MV-4-11 (cell line): ENCODE measurements around the gene CHD3.
"Not testable (repeated sequence)": the region's sequence is repeated elsewhere in the genome, so short reads cannot be mapped to it uniquely, and the experiment has no call there.

Experiments
- DNase-seq: peaks from one replicate; lab custom pipeline; 2025; lab: John Stamatoyannopoulos, UW

CHD3 gene

DNA sequence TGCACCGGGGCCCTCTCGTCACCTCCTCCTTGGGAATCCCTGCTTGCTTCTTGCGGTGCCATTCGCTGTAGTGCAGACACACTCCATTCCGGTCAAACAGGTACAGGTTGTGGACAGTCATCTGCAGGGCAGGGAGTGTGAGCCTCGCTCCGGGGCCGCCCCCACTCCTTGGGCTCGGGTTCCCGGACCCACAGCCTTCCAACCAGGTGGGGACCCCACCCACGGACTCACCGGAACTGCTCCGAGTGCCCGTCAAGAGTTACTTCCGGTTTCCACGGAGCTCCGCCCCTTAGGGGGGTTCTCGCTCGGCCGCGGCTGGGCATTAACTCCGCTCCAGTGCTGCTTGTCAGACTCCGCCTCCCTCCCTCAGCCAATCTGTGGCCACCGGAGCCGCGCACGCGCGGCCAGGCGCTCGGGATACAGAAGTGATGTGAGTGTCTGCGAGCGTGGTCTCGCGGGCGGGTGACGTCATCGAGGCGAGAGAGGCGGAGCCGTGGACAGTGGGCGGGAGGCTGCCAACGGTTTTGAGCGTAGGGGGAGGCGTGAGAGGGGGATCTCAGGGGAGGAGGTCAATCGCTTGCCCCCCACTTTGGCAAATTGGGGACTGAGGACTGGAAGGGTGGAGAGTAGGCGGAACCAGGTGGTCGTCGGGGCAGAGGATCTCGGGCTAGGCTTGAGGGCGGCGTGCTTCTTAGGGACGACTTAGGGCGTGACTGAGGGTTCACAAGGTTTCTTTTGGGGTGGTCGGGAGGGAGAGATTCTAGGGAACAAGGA is 43.3 kb downstream of the CHD3 start, which contains the start of the genes CNTROB and TRAPPC1:
Gene CNTROB, plus strand, starts transcription at position 498 of the 774 bp plus-strand sequence. CDS start 874 bp downstream, outside the sequence.
Gene TRAPPC1, minus strand, starts transcription at position 238 of the 774 bp plus-strand sequence. Its CDS starts 117 bp downstream, at position 121.
- peak; percentile 99 for DNase-seq

DNA sequence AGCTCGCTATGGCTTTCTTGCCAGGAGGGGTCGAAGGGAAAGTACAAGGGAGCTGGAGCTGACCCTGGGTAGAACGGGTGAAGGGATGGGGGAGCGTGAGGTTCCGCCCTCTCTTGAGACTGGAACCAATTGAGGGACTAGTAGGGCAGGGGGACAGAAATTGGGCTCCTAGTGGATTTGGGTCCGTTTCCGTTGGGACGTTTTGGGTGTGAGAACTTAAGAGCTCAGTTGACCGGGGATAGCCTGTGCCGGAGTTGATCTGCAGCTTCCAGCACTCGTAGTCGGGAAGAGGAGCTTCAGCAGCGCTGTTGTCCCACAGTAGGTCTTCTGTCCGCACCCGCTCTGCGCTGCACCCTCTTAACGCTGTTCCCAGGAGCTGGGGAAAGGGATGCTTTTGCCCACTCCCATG is 43.9 kb downstream of the CHD3 start:
- DNase-seq: peak; percentile 36

DNA sequence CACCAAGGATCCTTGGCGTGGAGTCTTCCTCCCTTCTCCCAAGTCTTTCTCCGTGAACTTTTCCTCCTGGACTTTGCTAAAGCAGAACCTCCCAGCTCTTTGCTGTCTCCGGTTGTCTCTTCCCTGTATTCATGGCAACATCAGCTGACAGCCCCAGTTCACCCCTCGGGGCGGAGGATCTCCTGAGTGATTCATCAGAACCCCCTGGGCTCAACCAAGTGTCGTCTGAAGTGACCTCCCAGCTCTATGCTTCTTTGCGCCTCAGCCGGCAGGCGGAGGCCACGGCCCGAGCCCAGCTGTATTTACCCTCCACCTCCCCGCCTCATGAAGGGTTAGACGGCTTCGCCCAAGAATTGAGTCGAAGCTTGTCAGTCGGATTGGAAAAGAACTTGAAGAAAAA is 44.4 kb downstream of the CHD3 start:
- DNase-seq: peak; percentile 76

DNA sequence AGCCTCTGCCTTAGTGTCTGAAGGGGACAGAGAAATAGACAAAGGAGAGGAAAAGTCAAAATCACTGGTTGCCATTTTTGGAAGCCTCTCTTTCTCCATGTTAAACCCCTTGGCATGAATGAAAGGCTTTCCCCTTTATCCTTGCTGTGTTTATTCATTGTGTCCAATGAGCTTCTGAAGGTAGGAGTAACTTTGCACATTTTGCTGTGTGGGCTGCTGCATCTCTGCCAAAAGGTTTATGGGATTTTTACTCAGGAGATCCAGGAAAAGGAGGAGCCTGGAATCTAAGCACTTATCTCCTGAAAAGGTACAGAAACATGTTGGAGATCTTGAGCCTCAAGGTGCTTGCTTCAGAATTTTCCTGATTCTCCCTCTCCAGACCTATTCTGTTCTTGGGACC is 47.3 kb downstream of the CHD3 start:
- DNase-seq: no peak

DNA sequence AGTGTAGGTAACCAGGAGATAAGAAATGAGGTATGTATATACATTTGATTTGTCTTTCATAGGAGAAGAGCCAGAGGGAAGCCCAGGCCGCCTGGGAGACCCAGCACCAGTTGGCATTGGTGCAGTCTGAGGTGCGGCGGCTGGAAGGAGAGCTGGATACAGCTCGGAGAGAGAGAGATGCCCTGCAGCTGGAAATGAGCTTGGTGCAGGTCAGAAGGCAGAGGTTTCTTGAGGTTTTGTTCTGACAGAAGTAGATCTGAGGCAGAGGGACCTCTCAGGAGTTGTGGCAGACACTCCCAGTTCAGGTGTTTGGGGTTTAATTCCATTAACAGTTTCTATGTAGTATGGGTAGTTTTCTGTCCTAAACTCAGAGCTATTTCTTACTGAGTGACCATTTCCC is 51.4 kb downstream of the CHD3 start:
- no peak for DNase-seq

DNA sequence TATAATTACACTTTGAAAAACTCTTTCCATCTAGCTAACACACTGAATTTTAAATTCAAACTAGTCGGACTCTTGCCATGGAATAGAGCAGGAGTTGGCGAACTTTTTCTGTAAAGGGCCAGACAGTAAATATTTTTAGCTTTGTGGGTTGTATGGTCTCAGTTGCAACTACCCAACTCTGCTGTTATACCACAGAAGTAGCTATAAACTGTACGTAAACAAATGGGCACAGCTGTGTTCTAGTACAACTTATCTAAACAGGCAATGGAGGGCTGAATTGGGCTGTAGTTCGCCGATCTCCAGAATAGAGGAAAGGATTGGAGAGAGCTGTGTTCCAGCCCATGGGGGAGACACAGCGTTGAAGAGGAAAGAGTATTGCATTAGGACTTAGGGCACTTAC is 52.2 kb downstream of the CHD3 start:
- no peak for DNase-seq

DNA sequence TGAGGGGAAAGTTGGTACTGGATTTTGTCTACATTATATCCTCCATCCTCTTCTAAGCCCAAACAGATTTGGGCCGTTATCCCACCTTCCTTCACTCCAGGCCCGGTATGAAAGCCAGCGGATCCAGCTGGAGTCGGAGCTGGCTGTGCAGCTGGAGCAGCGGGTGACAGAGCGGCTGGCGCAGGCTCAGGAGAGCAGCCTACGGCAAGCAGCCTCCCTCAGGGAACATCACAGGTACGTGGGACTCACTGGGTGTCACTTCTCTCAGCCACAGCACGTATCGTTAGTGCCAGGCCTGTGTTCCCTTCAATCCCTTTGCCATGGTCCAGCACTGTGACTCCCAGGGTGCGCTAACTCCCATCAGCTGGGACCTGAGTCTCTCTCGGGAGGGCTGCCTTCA is 54.7 kb downstream of the CHD3 start:
- no peak for DNase-seq

DNA sequence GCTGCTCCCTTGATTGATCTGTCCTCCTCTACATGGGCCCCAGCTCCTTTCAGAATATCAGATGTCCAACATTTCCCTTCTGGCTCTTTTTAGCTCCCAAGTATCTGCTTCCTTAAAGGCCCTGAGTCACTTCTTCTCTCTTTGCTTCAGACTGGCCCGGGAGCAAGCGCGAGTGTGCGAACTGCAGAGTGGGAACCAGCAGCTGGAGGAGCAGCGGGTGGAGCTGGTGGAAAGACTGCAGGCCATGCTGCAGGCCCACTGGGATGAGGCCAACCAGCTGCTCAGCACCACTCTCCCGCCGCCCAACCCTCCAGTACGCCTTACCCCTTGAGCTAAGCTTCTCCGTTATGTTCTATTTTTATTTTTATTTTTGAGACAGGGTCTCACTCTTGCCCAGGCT is 55.7 kb downstream of the CHD3 start:
- peak; percentile 39 for DNase-seq

DNA sequence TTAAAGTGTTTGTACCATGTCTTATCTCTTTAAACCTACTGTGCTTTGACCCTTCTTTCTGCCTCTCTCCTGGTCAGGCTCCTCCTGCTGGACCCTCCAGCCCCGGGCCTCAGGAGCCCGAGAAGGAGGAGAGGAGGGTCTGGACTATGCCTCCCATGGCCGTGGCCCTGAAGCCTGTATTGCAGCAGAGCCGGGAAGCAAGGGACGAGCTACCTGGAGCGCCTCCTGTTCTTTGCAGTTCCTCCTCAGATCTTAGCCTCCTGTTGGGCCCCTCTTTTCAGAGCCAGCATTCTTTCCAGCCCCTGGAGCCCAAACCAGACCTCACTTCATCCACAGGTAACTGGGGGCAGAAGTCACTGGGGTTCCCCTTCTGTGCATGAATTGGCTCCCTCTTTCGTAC is 57.1 kb downstream of the CHD3 start:
- DNase-seq: no peak

DNA sequence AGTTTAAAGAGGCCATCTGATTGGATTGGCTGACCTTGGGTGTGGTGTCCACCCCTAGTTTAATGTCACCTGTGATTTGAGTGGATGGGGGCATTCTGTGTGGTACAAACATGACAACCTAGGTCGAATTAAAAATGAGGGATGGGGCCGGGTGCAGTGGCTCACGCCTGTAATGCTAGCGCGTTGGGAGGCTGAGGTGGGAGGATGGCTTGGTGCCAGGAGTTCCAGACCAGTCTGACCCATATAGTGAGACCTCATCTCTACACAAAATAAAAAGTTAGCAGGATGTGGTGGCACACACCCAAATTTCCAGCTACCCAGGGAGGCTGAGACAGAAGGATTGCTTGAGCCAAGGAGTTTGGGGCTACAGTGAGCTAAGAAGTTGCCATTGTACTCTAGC is 57.9 kb downstream of the CHD3 start:
- no peak for DNase-seq

DNA sequence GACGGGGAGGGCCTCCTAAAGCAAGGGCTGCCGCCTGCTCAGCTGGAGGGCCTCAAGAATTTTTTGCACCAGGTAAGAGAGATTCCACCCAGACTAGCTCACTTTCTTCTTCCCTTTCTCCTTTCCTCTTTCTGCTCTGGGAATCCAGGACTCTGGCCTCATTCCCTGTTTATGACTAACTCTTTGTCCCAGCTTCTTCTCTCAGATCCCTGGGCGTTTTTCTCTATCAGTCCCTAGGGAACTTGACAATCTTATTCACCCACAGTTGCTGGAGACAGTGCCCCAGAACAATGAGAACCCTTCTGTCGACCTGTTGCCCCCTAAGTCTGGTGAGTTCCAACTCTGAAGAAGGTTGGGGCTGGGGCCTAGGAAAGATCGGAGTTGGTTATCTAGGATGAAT is 59.1 kb downstream of the CHD3 start:
- DNase-seq: no peak

DNA sequence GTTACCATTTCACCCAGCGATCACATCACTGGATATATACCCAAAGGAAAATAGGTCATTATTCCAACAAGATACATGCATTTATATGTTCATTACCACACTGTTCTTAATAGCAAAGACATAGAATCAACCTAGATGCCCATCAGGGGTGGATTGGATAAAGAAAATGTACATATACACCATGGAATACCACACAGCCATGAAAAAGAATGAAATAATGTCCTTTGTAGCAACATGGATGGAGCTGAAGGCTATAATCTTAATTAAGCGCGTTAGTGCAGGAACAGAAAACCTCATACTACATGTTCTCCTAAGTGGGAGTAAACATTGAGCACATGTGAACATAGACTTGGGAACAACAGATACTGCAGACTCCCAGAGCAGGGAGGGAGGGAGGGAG is 62.0 kb downstream of the CHD3 start:
- DNase-seq: no peak

DNA sequence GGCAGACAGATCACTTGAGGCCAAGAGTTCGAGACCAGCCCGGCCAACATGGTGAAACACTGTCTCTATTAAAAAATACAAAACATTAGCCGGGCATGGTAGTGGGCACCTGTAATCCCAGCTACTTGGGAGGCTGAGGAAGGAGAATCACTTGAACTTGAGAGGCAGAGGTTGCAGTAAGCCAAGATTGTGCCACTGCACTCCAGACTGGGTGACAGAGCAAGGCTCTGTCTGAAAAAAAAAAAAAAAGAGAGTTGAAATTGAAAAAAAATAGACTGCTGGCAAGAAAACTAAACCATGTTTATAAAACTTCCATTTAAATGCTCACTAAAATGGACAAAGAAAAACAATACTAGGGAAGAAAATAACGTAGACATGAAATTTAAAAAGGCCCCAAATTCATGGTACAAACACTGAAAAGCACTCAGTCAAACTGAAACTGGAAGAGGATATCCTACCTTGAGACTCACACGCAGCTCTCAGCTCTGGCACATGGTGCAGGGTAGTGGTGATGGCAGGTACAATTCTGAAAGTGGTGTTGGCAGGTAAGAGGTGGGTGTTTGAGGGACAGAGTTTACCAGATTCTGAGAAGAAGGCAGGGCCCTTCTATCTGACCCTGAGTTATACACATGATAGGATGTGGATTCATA is 62.7 kb downstream of the CHD3 start:
- no peak for DNase-seq

DNA sequence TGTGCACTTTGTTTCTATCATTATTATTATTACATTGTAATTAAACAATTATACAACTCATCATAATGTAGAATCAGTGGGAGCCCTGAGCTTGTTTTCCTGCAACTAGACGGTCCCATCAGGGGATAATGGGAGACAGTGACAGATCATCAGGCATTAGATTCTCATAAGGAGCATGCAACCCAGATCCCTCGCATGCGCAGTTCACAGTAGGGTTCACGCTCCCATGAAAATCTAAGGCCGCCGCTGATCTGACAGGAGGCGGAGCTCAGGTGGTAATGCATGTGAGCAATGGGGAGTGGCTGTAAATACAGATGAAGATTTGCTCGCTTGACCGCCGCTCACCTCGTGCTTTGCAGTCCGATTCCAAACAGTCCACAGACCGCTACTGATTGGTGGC is 64.7 kb downstream of the CHD3 start:
- not testable (repeated sequence) for DNase-seq

DNA sequence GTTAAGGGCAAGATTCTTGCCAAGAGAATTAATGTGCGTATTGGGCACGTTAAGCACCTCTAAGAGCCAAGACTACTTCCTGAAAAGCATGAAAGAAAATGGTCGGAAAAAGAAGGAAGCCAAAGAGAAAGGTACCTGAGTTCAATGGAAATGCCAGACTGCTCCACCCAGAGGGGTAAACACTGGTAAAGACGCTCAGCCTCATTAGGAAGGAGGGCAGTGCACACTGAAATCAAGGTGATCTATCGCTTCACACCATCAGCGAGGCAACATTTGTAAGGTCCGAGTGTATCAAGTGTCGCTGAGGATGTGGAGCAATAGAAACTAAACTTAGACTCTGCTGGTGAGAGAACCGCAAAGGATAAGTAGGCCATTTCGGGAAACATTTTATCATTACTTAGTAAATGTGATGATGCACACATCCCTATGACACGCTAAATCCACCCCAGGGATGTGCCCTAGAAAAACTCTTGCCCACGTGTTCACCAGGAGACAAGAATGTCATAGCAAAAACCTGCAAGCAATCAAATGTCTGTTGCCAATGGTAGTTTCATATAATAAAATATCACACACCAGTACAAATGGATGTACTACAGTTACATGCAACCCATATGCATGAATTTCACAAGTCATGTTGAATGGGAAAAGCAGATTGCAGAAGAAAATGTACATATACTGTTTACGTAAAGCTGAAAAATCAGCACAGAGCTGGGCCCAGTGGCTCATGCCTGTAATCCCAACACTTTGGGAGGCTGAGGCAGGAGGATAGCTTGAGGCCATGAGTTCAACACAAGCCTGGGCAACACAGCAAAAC is 67.0 kb downstream of the CHD3 start:
- peak; percentile 77 for DNase-seq

DNA sequence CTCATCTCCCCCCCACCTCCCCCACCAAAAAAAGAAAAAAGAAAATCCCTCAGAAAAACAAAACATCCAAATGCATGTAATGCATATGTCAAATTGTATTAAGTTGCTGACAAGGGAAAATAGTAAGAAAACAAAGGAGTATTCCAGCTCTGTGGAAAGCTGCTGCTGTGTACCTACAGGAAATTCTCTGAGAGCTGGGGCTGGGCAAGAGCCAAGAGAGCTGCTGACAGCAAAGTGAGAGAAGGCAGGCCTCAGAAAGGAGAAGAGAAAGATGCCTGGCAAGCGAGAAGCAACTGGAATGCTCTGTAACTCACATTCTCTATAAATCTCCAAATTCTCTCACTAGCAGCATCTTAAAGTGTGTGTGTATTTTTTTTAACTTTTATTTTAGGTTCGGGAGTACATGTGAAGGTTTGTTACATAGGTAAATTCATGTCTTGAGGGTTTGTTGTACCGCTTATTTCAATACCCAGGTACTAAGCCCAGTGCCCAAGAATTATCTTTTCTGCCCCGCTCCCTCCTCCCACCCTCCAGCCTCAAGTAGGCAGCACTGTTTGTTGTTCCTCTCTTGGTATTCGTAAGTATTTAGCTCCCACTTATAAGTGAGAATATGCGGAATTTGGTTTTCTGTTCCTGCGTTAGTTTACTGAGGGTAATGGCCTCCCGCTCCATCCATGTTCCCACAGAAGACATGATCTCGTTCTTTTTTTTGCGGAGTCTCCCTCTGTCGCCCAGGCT is 67.8 kb downstream of the CHD3 start:
- no peak for DNase-seq

DNA sequence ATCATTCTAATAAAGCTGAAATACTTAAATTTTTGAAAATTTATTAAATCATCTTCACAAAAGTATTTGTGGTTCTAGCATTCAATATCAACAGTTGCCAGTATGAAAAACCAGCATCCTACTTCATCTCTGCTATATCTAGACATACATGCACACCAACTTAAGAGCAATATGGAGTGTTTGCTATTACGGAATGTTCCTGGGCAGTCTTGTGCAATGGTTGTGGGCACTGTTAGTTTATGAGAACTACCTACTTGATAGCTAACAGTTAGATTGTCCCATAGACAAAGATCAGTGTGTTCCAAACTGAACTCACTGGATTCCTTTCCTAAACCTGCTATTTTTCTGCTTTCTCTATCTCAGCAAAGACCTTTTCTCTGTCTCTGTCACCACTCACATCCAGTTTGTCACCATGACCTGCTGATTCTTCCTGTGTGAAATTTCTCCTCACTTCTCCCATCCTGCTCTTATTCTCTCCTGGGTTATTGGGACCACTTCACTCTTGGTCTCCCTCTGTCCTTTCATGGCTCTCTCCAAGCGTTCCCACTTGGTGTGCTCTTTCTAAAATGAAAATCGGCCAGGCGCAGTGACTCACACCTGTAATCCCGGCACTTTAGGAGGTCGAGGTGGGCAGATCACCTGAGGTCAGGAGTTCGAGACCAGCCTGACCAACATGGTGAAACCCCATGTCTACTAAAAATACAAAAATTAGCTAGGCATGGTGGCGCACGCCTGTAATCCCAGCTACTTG is 71.1 kb downstream of the CHD3 start:
- peak; percentile 76 for DNase-seq

DNA sequence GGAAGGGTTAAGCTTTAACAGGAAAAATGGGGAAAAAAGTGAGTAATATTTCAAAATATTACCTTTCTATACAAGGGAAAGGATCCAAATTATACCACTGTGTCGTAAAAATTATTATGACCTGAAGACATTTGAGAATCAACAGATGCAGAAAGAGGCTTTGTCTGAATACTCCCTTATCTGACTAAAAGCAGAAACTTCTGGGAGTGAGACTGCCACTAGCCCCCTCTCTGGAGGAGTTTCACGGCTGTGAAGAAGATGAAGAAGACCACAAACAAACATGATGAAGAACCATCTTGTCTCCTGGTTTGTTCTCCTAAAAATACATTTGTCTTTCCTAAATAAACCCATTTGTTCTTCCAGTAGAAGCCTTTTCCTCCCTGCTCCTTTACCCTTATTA is 72.8 kb downstream of the CHD3 start:
- no peak for DNase-seq
